AG04450 (cell line): ENCODE results near the gene ACVR1B. TPM values are rescaled to one million over a fixed set of nuclear protein-coding genes. Genes with fewer than 3 reads are reported as not detected.
A peak's percentile ranks its signal among the peaks of the same experiment; 100 is the strongest.

Experiments
- CTCF ChIA-PET: fragments of 300-600, 350-600 bp; formaldehyde crosslinking; extraction: SDS; loops from one replicate; lab custom pipeline; 2022; ENCODE audit warnings: antibody characterized with exemption, inconsistent platforms; lab: Charles Lee
- POLR2A ChIA-PET: fragments of 350-600 bp; formaldehyde crosslinking; extraction: SDS; loops from one replicate; lab custom pipeline; 2021; ENCODE audit warnings: antibody characterized with exemption, inconsistent platforms; lab: Yijun Ruan, JAX
- DNase-seq: peaks from one replicate; pipeline ENCODE4 v3.0.0-alpha.2; 2011; ENCODE audit warnings: low read depth, low spot score
- H3K27ac ChIP-seq: one replicate; pipeline ENCODE4 v1.5.1; 2012; ENCODE audit warnings: low read depth, low read length, control low read depth
- H3K27me3 ChIP-seq: one replicate; pipeline ENCODE4 v1.6.0; 2012; ENCODE audit warnings: low read length; ENCODE audit not compliant: control insufficient read depth, insufficient read depth
- H3K4me3 ChIP-seq: 2 replicates; pipeline ENCODE4 v1.5.1; 2011; ENCODE audit warnings: mild to moderate bottlenecking, low read depth, low read length, control low read depth
- H3K9me3 ChIP-seq: 2 replicates; pipeline ENCODE4 v1.5.1; 2012; ENCODE audit warnings: low read length; ENCODE audit not compliant: control insufficient read depth, insufficient read depth
- CTCF ChIP-seq: IDR thresholded peaks from 2 replicates; pipeline ENCODE4 v1.5.1; 2011; ENCODE audit warnings: low read depth, low read length, control low read depth, inconsistent platforms
- polyA plus RNA-seq: library from polyadenylated mRNA; depleted of rRNA; stranded (reverse); fragments of >200 nt; gene quantifications from 2 replicates; pipeline ENCODE4 v1.2.3, GENCODE V29; 2011

Gene ACVR1B
- polyA plus RNA-seq, 1 experiment, result 16.4 TPM

- Histone ChIP-seq H3K4me3 (peak within 1 kb of the TSS; percentile 81), H3K27me3 (peaks cover 6% of the 10 kb centered on the region), H3K27ac (no peak within 1 kb of the TSS), H3K9me3 (no peaks in the 10 kb centered on the region; the same call in 1 of the 2 replicates)
- POLR2A ChIA-PET, result interaction anchor here (0.5 to 2.3 kb wide), 18 partner anchors 9 to 949 kb away, joined by 3 to 28 read pairs (median 4); partner anchors contain the start of genes ATG101 and NR4A1
- no peak for DNase-seq
- CTCF ChIA-PET, result interaction anchor here (0.5 to 15.4 kb wide), 3 partner anchors 13 to 44 kb away, joined by 4 to 599 read pairs (median 76); no protein-coding TSS in a partner anchor
- no peak for TF ChIP-seq CTCF
Measured at GRCh38 chr12:52006726-52007157, 55.2 kb downstream of the ACVR1B start, which contains the start of gene TAMALIN. Gene TAMALIN (plus strand): TSS chr12:52006946. CDS start chr12:52007020, 74 bp downstream.

GRCh38 chr12:52007158-52007921, 55.8 kb downstream of the ACVR1B start:
- POLR2A ChIA-PET, result interaction anchor here (0.5 to 2.3 kb wide), 12 partner anchors 8 to 949 kb away, joined by 3 to 28 read pairs (median 4); partner anchors contain the start of genes ATG101 and NR4A1
- no peak for DNase-seq
- Histone ChIP-seq H3K27me3 (peaks cover 6% of the 10 kb centered on the region), H3K9me3 (no peaks in the 10 kb centered on the region; the same call in 1 of the 2 replicates), H3K4me3 (peak overlapping the region; percentile 81), H3K27ac (no peak overlapping the region)
- CTCF ChIA-PET, result interaction anchor here (4.8 to 15.4 kb wide), 2 partner anchors 14 to 15 kb away, joined by 76 to 599 read pairs; no protein-coding TSS in a partner anchor
- TF ChIP-seq CTCF, result no peak

DNA sequence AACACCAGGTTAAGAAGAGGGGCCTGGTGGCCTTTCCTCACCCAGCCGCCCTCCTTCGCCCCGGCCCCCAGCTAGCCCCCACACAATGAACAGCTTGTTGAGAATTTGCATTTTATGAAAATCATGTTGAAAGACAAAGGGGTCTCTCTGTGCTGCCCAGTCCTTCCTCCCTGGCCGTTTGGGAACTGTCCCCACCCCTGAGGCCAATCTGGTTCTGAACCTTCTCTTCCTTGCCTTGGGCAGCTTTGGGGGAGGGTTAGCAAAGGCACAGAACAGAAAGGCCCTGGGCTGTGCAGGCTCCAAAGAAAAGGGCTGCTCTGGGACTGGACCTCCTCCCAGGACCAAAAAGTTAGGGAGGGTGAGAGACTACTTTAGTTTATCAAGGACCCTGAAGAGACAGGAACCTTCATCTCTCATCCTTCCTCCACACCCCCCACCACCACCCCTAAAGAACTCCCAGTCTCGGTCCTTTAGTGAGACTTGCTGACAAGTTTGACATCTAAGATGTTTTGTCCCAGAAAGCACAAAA, 56.5 kb downstream of the ACVR1B start:
- POLR2A ChIA-PET, result interaction anchor here (0.6 to 2.3 kb wide), 5 partner anchors 10 to 43 kb away, joined by 3 to 15 read pairs (median 7); partner anchors contain the start of gene NR4A1
- Histone ChIP-seq H3K9me3 (no peaks in the 10 kb centered on the region; the same call in 1 of the 2 replicates), H3K27ac (no peak overlapping the region), H3K4me3 (peak overlapping the region; percentile 81), H3K27me3 (peaks cover 6% of the 10 kb centered on the region)
- no peak for TF ChIP-seq CTCF
- DNase-seq, result no peak
- CTCF ChIA-PET, result interaction anchor here (0.6 to 15.4 kb wide), 2 partner anchors 14 to 112 kb away, joined by 5 to 599 read pairs; no protein-coding TSS in a partner anchor

GRCh38 chr12:52009081-52009751, 57.7 kb downstream of the ACVR1B start:
- CTCF ChIA-PET, result interaction anchor here (0.6 to 15.4 kb wide), 3 partner anchors 13 to 923 kb away, joined by 5 to 599 read pairs (median 13); no protein-coding TSS in a partner anchor
- POLR2A ChIA-PET, result interaction anchor here (1.1 to 1.8 kb wide), 3 partner anchors 9 to 16 kb away, joined by 3 to 7 read pairs (median 4); no protein-coding TSS in a partner anchor
- no peak for TF ChIP-seq CTCF
- peak overlapping the region; percentile 87 for H3K27ac ChIP-seq
- no peaks in the 10 kb centered on the region; the same call in 1 of the 2 replicates for H3K9me3 ChIP-seq
- H3K4me3 ChIP-seq, result peak overlapping the region; percentile 20; the same call in 1 of the 2 replicates
- DNase-seq, result no peak
- H3K27me3 ChIP-seq, result peaks cover 6% of the 10 kb centered on the region
